Fibroblast of villous mesenchyme (primary cell): ENCODE results near the gene FMNL3. TPM values are rescaled to one million over a fixed set of nuclear protein-coding genes. Genes with fewer than 3 reads are reported as not detected.
A peak's percentile ranks its signal among the peaks of the same experiment; 100 is the strongest.

Source experiments
- DNase-seq: peaks from one replicate; pipeline ENCODE4 v3.0.0-alpha.2; 2010; ENCODE audit warnings: low read depth
- H3K4me3 ChIP-seq: 2 replicates; pipeline ENCODE4 v1.5.1; 2011; ENCODE audit warnings: low read depth, mild to moderate bottlenecking, low read length
- total RNA-seq: library from RNA; depleted of rRNA; stranded (reverse); fragments of >200 nt; gene quantifications from 2 replicates; pipeline ENCODE4 v1.2.3, GENCODE V29; 2012
- TF ChIP-seq, protein P1 (sequence below): IDR thresholded peaks from 2 replicates; pipeline ENCODE4 v1.5.1; 2012; ENCODE audit warnings: low read depth, mild to moderate bottlenecking, low read length; ENCODE audit not compliant: insufficient read depth

The FMNL3 gene
- total RNA-seq, 1 donor, result 22.5 TPM

DNA sequence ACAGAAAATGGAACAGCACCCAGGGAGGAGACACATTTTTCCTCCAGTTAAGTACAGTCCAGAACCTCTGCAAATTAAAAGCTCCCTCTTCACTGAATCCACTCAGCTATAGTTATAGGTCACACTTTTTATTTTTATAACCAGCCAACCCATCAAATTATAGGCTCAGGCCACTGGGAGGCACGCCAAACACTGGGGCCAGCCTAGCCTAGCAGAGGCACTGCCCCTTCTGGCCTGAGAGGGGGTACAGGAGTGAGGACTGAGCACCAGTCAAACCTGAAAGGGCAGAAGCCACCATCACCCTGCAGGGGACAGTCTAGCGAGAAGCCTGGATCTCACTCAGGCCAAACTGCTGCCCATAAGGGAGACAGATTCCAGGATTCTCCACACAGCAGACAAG, 19.3 kb downstream of the FMNL3 start:
- no peak for DNase-seq
- no peak overlapping the region for H3K4me3 ChIP-seq
- TF ChIP-seq, protein P1, sequence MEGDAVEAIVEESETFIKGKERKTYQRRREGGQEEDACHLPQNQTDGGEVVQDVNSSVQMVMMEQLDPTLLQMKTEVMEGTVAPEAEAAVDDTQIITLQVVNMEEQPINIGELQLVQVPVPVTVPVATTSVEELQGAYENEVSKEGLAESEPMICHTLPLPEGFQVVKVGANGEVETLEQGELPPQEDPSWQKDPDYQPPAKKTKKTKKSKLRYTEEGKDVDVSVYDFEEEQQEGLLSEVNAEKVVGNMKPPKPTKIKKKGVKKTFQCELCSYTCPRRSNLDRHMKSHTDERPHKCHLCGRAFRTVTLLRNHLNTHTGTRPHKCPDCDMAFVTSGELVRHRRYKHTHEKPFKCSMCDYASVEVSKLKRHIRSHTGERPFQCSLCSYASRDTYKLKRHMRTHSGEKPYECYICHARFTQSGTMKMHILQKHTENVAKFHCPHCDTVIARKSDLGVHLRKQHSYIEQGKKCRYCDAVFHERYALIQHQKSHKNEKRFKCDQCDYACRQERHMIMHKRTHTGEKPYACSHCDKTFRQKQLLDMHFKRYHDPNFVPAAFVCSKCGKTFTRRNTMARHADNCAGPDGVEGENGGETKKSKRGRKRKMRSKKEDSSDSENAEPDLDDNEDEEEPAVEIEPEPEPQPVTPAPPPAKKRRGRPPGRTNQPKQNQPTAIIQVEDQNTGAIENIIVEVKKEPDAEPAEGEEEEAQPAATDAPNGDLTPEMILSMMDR, result no peak

DNA sequence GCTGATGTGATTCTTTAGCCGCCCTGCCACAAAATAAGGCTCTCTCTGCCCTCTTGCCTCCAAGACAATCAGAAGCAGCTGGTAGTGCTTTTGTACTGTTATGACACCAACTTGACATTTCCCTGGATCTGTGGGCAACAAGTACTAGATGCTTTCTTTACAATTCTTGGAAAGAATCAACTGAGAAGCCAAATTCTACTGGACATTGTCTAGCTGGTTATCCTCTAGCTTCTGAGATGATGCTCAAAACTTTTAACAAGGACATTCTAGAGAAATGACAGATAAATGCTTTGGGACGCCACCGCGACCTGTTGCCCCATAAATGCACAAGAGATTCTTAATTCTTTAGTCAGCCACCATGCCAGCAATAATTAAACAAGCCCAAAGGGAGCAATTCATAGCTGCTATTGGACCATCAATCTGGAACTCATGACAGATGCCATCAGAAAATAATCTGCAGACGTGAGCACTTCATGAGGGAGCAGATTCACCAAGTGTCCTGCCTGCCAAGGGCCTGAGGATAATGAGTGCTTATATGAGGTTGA, 22.8 kb downstream of the FMNL3 start:
- TF ChIP-seq, protein P1, result no peak
- no peak overlapping the region for H3K4me3 ChIP-seq
- DNase-seq, result no peak

DNA sequence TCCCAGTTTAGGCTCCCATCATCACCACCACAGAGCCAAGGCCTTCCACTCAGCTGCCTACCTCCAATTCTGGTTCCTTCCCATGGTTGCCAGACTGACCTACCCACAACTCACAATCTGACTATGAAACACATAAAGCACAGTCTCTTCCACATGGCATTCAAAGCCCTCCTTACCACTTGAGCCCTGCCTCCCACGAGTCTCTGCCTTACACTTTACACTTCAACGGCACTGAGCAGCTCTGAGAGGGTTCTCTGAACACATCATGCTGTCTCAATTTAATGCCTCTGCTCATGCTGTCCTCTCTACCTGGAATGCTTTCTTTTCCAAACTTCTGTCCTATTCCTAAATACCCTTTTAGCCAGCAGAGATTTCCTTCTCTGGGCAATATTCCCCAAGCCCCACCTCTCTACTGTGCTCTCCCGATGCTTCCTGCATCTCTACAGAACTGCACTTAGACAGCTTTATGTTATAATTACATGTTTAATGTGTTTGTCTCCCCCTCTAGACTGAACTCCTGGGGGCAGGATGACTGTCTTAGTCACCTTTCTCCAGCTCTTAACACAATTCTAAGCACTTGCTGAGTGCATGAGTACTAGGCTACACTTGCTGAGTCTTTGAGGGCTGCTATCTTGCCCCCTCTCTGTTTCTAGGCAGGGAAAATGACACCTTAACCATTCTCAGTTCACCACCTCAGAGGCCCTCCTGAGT, 23.5 kb downstream of the FMNL3 start:
- no peak overlapping the region for H3K4me3 ChIP-seq
- DNase-seq, result no peak
- TF ChIP-seq, protein P1, result no peak

DNA sequence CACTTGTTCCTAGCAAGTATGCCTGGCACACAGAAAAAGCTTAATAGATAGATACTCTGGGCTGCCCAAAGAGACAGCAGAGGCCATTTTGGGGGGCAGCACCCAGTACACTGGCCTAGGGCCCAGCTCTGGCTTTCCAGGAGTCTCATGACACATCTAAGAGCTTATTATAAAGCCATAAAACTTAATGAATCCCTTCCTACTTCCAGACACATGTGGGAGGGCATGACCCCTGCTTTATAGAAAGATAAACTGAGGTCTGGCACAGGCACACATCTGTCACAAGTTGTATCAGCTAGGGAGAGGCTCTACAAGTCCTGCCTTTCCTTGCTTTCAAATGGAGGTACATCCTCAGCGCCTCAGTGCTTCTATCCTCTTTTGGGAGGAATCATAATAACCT, 27.1 kb downstream of the FMNL3 start:
- no peak overlapping the region for H3K4me3 ChIP-seq
- TF ChIP-seq, protein P1, result no peak
- DNase-seq, result peak; percentile 63

DNA sequence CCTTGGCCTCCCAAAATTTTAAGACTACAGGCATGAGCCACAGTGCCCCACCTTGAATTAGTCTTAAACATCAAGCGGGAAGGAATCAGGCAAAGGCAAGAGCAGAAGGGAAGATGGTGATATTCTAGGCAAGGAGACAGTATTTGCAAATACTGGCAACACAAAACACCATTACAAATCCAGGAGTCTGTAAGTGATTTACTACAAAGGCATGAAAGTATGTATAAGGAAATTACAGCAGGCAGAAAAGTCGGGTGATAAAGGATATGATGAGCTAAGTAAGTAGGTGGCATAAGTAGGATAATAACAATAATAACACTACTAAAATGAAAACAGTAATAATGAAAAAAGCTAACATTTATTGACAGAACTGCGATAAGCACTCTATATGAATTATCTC, 28.5 kb downstream of the FMNL3 start:
- DNase-seq, result no peak
- TF ChIP-seq, protein P1, result no peak
- no peak overlapping the region for H3K4me3 ChIP-seq

DNA sequence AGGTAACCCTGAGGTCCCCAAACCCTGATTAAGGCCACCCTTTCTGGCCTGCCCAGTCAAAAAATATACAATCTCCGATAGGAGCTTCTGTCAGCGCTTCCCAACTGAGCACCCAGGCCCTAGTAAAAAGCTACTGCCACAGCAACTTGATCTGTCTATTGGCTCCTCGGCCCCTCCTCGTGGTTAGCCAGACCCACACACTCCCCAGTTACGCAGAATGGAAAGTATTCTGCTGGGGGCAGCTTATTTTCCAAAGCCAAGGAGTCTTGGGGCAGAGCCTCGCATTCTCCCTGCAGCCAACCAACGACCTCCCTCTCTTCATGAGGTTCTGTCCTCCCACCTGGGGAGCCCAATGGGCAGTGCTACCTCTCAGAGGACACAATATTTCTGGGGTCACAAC, 32.1 kb downstream of the FMNL3 start:
- no peak for DNase-seq
- no peak overlapping the region for H3K4me3 ChIP-seq
- TF ChIP-seq, protein P1, result no peak

DNA sequence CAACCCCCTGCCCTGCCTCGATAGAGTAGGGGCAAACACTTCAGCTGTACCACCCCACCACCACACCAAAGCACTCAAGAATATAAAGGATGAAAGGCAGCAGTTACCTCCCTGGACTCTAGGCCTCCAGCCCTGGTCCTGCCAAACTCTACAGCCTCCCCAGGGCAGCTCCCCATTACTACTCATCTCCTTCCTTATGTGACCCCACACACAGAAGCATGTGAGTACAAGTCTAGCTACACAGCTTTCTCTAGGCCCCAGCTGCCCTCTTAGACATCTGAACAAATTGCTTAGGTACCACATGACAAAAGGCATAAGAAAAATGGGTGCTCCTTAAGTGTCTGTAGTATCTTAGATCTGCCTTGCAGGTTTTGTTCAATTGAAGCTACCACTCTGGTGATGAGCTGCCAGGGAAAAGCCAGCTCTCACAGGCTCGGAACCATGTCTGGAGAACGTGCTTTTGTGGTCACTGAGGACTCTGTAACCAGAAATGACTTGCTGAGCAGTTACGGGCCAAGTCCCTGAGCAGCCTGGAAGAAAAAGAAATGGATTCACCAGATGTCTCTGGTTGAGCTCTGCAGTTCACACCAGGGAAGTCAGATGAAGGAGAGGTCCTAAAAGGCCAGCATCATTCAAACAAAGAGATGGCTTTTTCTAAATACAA, 32.8 kb downstream of the FMNL3 start:
- H3K4me3 ChIP-seq, result no peak overlapping the region
- TF ChIP-seq, protein P1, result no peak
- peak; percentile 41 for DNase-seq
